Stomach smooth muscle (tissue), 2 donors: ENCODE results near the gene PCNX1.
A peak's percentile ranks its signal among the peaks of the same experiment; 100 is the strongest.
"Not testable (repeated sequence)": the region's sequence is repeated elsewhere in the genome, so short reads cannot be mapped to it uniquely, and the experiment has no call there.

Experiments used
- H3K27ac ChIP-seq: one replicate; pipeline ENCODE4 v1.7.0; 2013; ENCODE audit warnings: mild to moderate bottlenecking, low read length, inconsistent platforms
- H3K27me3 ChIP-seq, 2 donors: one replicate each; pipeline ENCODE4 v1.7.0; 2013; ENCODE audit warnings: low read length in 2 of 2; ENCODE audit not compliant: insufficient read depth in 2 of 2, control insufficient read depth in 1 of 2
- H3K36me3 ChIP-seq, 2 donors: one replicate each; pipeline ENCODE4 v1.7.0; 2013; ENCODE audit warnings: low read length in 2 of 2; ENCODE audit not compliant: control insufficient read depth in 2 of 2, insufficient read depth in 2 of 2
- H3K4me1 ChIP-seq: one replicate; pipeline ENCODE4 v1.7.0; 2013; ENCODE audit warnings: low read length; ENCODE audit not compliant: control insufficient read depth, insufficient read depth
- H3K4me3 ChIP-seq, 2 donors: one replicate each; pipeline ENCODE4 v1.7.0; 2013; ENCODE audit warnings: low read length in 2 of 2
- H3K9ac ChIP-seq, 2 donors: one replicate each; pipeline ENCODE4 v1.7.0; 2013; ENCODE audit warnings: low read length in 2 of 2, mild to moderate bottlenecking in 1 of 2
- H3K9me3 ChIP-seq, 2 donors: one replicate each; pipeline ENCODE4 v1.7.0; 2013; ENCODE audit warnings: low read length in 2 of 2; ENCODE audit not compliant: control insufficient read depth in 2 of 2
- donor health status: healthy.
- donor health status: Pancreatic carcinoma.

Gene PCNX1

GRCh38 chr14:70907176-70907995 lies at the start of gene PCNX1:
Gene PCNX1 (plus strand): TSS chr14:70907459. CDS start chr14:70907851, 392 bp downstream.
- Histone ChIP-seq H3K36me3 (no peaks in the 10 kb centered on the region), H3K27me3 (no peaks in the 10 kb centered on the region), H3K9ac (peak within 1 kb of the TSS; percentile 96 to 97), H3K4me1 (peaks cover 22% of the 10 kb centered on the region), H3K9me3 (no peaks in the 10 kb centered on the region), H3K27ac (peak within 1 kb of the TSS; percentile 93), H3K4me3 (peak within 1 kb of the TSS; percentile 86 to 91)

- no peak overlapping the region for H3K9ac ChIP-seq
- H3K27me3 ChIP-seq, result no peaks in the 10 kb centered on the region
- H3K36me3 ChIP-seq, result no peaks in the 10 kb centered on the region
- H3K4me3 ChIP-seq, result no peak overlapping the region
- no peaks in the 10 kb centered on the region for H3K9me3 ChIP-seq
- H3K27ac ChIP-seq, result no peak overlapping the region
- H3K4me1 ChIP-seq, result no peaks in the 10 kb centered on the region
Measured at GRCh38 chr14:70857496-70857890, 49.8 kb upstream of the PCNX1 start.

GRCh38 chr14:70858641-70859040 lies 48.6 kb upstream of the PCNX1 start:
- Histone ChIP-seq H3K4me1 (no peaks in the 10 kb centered on the region), H3K4me3 (no peak overlapping the region), H3K27me3 (no peaks in the 10 kb centered on the region), H3K36me3 (no peaks in the 10 kb centered on the region), H3K9me3 (no peaks in the 10 kb centered on the region), H3K27ac (no peak overlapping the region), H3K9ac (no peak overlapping the region)

GRCh38 chr14:70866992-70867391 lies 40.3 kb upstream of the PCNX1 start:
- H3K4me3 ChIP-seq, H3K9me3 ChIP-seq: not testable (repeated sequence)

GRCh38 chr14:70871001-70871400 lies 36.3 kb upstream of the PCNX1 start:
- peaks cover 0 to 7% of the 10 kb centered on the region in 2 donors for H3K9me3 ChIP-seq
- H3K27me3 ChIP-seq, result no peaks in the 10 kb centered on the region
- H3K27ac ChIP-seq, result no peak overlapping the region
- no peaks in the 10 kb centered on the region for H3K36me3 ChIP-seq
- H3K4me3 ChIP-seq, result no peak overlapping the region
- H3K9ac ChIP-seq, result no peak overlapping the region
- peaks cover 2% of the 10 kb centered on the region for H3K4me1 ChIP-seq

More at GRCh38 chr14:70866992-70867391, 40.3 kb upstream of the PCNX1 start:
- H3K27me3 ChIP-seq, H3K36me3 ChIP-seq, H3K27ac ChIP-seq, H3K9ac ChIP-seq, H3K4me1 ChIP-seq: not testable (repeated sequence)

GRCh38 chr14:70871863-70872677 lies 35.2 kb upstream of the PCNX1 start:
- Histone ChIP-seq H3K4me1 (peaks cover 2% of the 10 kb centered on the region), H3K27ac (no peak overlapping the region), H3K9me3 (peaks cover 0 to 7% of the 10 kb centered on the region in 2 donors), H3K9ac (peak overlapping the region in 1 of 2 donors; percentile 13), H3K27me3 (no peaks in the 10 kb centered on the region), H3K36me3 (no peaks in the 10 kb centered on the region), H3K4me3 (peak overlapping the region in 1 of 2 donors; percentile 40)

- no peaks in the 10 kb centered on the region for H3K27me3 ChIP-seq
- no peaks in the 10 kb centered on the region for H3K36me3 ChIP-seq
- H3K27ac ChIP-seq, result no peak overlapping the region
- peak overlapping the region in 1 of 2 donors; percentile 40 for H3K4me3 ChIP-seq
- peaks cover 2% of the 10 kb centered on the region for H3K4me1 ChIP-seq
- H3K9ac ChIP-seq, result no peak overlapping the region
- peaks cover 0 to 7% of the 10 kb centered on the region in 2 donors for H3K9me3 ChIP-seq
Measured at GRCh38 chr14:70872678-70873020, 34.6 kb upstream of the PCNX1 start.

- peaks cover 0 to 7% of the 10 kb centered on the region in 2 donors for H3K9me3 ChIP-seq
Measured at GRCh38 chr14:70873627-70874026, 33.6 kb upstream of the PCNX1 start.

GRCh38 chr14:70875811-70876460 lies 31.3 kb upstream of the PCNX1 start:
- H3K9me3 ChIP-seq, H3K4me3 ChIP-seq, H3K4me1 ChIP-seq, H3K36me3 ChIP-seq, H3K27me3 ChIP-seq, H3K9ac ChIP-seq, H3K27ac ChIP-seq: not testable (repeated sequence)

More at GRCh38 chr14:70873627-70874026, 33.6 kb upstream of the PCNX1 start:
- H3K36me3 ChIP-seq, result no peaks in the 10 kb centered on the region
- H3K4me1 ChIP-seq, result peaks cover 2% of the 10 kb centered on the region
- H3K27me3 ChIP-seq, result no peaks in the 10 kb centered on the region
- no peak overlapping the region for H3K27ac ChIP-seq
- H3K4me3 ChIP-seq, result no peak overlapping the region
- H3K9ac ChIP-seq, result no peak overlapping the region

GRCh38 chr14:70879448-70879847 lies 27.8 kb upstream of the PCNX1 start:
- Histone ChIP-seq H3K9me3 (no peaks in the 10 kb centered on the region), H3K4me3 (no peak overlapping the region), H3K36me3 (no peaks in the 10 kb centered on the region), H3K27ac (no peak overlapping the region), H3K27me3 (no peaks in the 10 kb centered on the region), H3K9ac (no peak overlapping the region), H3K4me1 (peaks cover 4% of the 10 kb centered on the region)
